Uterus (tissue), 4 donors: ENCODE data around the gene APOA1. TPM values are rescaled to one million over a fixed set of nuclear protein-coding genes. Genes with fewer than 3 reads are reported as not detected.

Experiments
- DNase-seq, 2 donors: peaks; one replicate each; pipeline ENCODE4 v3.0.0-alpha.2; 2019 to 2020
- H3K27ac ChIP-seq, 2 donors: fragments of 200-600 bp; sonication (generic); 1 replicate in 1 of 2; 2 replicates in 1 of 2; pipeline ENCODE4 v1.5.1; 2016 to 2018
- H3K27me3 ChIP-seq, 2 donors: fragments of 200-600 bp; sonication (generic); one replicate each; pipeline ENCODE4 v1.5.1; 2018 to 2019; ENCODE audit warnings: control low read depth in 1 of 2
- H3K36me3 ChIP-seq, 2 donors: fragments of 200-600 bp; sonication (generic); one replicate each; pipeline ENCODE4 v1.5.1; 2019; ENCODE audit warnings: control low read depth in 1 of 2
- H3K4me1 ChIP-seq, 2 donors: fragments of 200-600 bp; sonication (generic); one replicate each; pipeline ENCODE4 v1.5.1; 2018 to 2019; ENCODE audit warnings: control low read depth in 1 of 2
- H3K4me3 ChIP-seq, 2 donors: fragments of 200-600 bp; sonication (generic); 1 replicate in 1 of 2; 2 replicates in 1 of 2; pipeline ENCODE4 v1.5.1; 2018 to 2019; ENCODE audit warnings: mild to moderate bottlenecking in 1 of 2
- H3K9me3 ChIP-seq, 2 donors: fragments of 200-600 bp; sonication (generic); one replicate each; pipeline ENCODE4 v1.5.1; 2019; ENCODE audit warnings: control low read depth in 1 of 2
- CTCF ChIP-seq, 4 experiments: fragments of 200-600 bp in 2 of 4; fragments of 450-650 bp in 2 of 4; sonication (generic) in 2 of 4; IDR thresholded peaks; one replicate each; pipeline ENCODE4 v1.5.1; 2016 to 2019; ENCODE audit warnings: antibody characterized with exemption in 4 of 4, mild to moderate bottlenecking in 2 of 4, moderate library complexity in 1 of 4
- POLR2A ChIP-seq, 2 donors: fragments of 450-650 bp; IDR thresholded peaks; one replicate each; pipeline ENCODE4 v1.6.1; 2016; ENCODE audit warnings: antibody characterized with exemption in 2 of 2, mild to moderate bottlenecking in 1 of 2, moderate library complexity in 1 of 2
- intact Hi-C: fragments of 100-400 bp; cut with DNase I; formaldehyde crosslinking; loops from one replicate; pipeline ENCODE4 v1.15.1; 2023; ENCODE audit warnings: low total_unique reads
- total RNA-seq, 4 donors: library from RNA; depleted of rRNA in 3 of 4; stranded (reverse); fragments of >200 nt in 3 of 4; gene quantifications; one replicate each; pipeline versions ENCODE4 v1.1.0 to v1.2.4, GENCODE V29; 2014 to 2023
- donor health status: DM: yes; HTN: yes; CAD: no.

Gene APOA1
- total RNA-seq, 4 donors from 2014 or later, result 2.2 to 3.5 TPM; not detected in 2

- Histone ChIP-seq H3K36me3 (no peaks in the 10 kb centered on the region), H3K27me3 (no peaks in the 10 kb centered on the region), H3K9me3 (no peaks in the 10 kb centered on the region), H3K4me3 (no peak overlapping the region), H3K27ac (no peak overlapping the region), H3K4me1 (peaks cover 0 to 8% of the 10 kb centered on the region in 2 donors)
- DNase-seq, result no peak
- no peak for TF ChIP-seq POLR2A (IDR thresholded peaks at IDR 0.05)
- no peak for TF ChIP-seq CTCF (IDR thresholded peaks at IDR 0.05)
- intact Hi-C loops, result no loop called here
These were observed 19.0 kb upstream of the APOA1 start for GRCh38 chr11:116856423-116856822.

GRCh38 chr11:116855413-116855812 is 18.0 kb upstream of the APOA1 start:
- Histone ChIP-seq H3K4me3 (no peak overlapping the region), H3K4me1 (peaks cover 0 to 8% of the 10 kb centered on the region in 2 donors), H3K9me3 (no peaks in the 10 kb centered on the region), H3K27me3 (no peaks in the 10 kb centered on the region), H3K27ac (no peak overlapping the region), H3K36me3 (no peaks in the 10 kb centered on the region)
- intact Hi-C loops, result no loop called here
- DNase-seq, result no peak
- no peak for TF ChIP-seq POLR2A (IDR thresholded peaks at IDR 0.05)
- TF ChIP-seq CTCF (IDR thresholded peaks at IDR 0.05), result no peak

GRCh38 chr11:116853461-116854073 is 16.1 kb upstream of the APOA1 start:
- DNase-seq, result no peak
- intact Hi-C loops, result no loop called here
- TF ChIP-seq POLR2A (IDR thresholded peaks at IDR 0.05), result no peak
- no peak for TF ChIP-seq CTCF (IDR thresholded peaks at IDR 0.05)
- Histone ChIP-seq H3K9me3 (no peaks in the 10 kb centered on the region), H3K27ac (no peak overlapping the region), H3K4me3 (no peak overlapping the region), H3K27me3 (no peaks in the 10 kb centered on the region), H3K36me3 (no peaks in the 10 kb centered on the region), H3K4me1 (peaks cover 0 to 8% of the 10 kb centered on the region in 2 donors)

GRCh38 chr11:116852261-116853031 is 15.0 kb upstream of the APOA1 start:
- DNase-seq, result peak; percentile 35 to 40
- Histone ChIP-seq H3K36me3 (no peaks in the 10 kb centered on the region), H3K27ac (peak overlapping the region in 1 of 2 donors; percentile 7), H3K9me3 (no peaks in the 10 kb centered on the region), H3K27me3 (no peaks in the 10 kb centered on the region), H3K4me1 (peaks cover 0 to 8% of the 10 kb centered on the region in 2 donors), H3K4me3 (no peak overlapping the region)
- TF ChIP-seq POLR2A (IDR thresholded peaks at IDR 0.05) (no peak), CTCF (IDR thresholded peaks at IDR 0.05) (no peak)
- intact Hi-C loops, result no loop called here

GRCh38 chr11:116851626-116852025 is 14.2 kb upstream of the APOA1 start:
- Histone ChIP-seq H3K4me1 (peaks cover 0 to 8% of the 10 kb centered on the region in 2 donors), H3K4me3 (no peak overlapping the region), H3K27ac (peak overlapping the region in 1 of 2 donors; percentile 7), H3K36me3 (no peaks in the 10 kb centered on the region), H3K27me3 (no peaks in the 10 kb centered on the region), H3K9me3 (no peaks in the 10 kb centered on the region)
- no peak for DNase-seq
- TF ChIP-seq POLR2A (IDR thresholded peaks at IDR 0.05), result no peak
- no peak for TF ChIP-seq CTCF (IDR thresholded peaks at IDR 0.05)
- intact Hi-C loops, result no loop called here
